A549 treated with AZD9567 at 1 μM for 4 hours (cell line): ENCODE measurements around the gene NF1. TPM values are rescaled to one million over a fixed set of nuclear protein-coding genes. Genes with fewer than 3 reads are reported as not detected.

Source experiments
- total RNA-seq: library from RNA; stranded (reverse); fragments of 200-300 nt; extraction: Qiagen RNA extraction; gene quantifications from 5 replicates; pipeline ENCODE4 v1.2.3, GENCODE V29; 2022; ENCODE audit not compliant: insufficient read depth

NF1 gene
- total RNA-seq, result 15.7 to 32.1 TPM (median 19.1 TPM) in 5 replicates

GRCh38 chr17:31094600-31095235, at the start of gene NF1:
Gene NF1 (plus strand): TSS chr17:31094977. CDS start chr17:31095310, 333 bp downstream.

GRCh38 chr17:31297090-31297489, 202.3 kb downstream of the NF1 start, which contains the start of gene OMG:
Gene OMG (minus strand): TSS chr17:31297239. CDS start chr17:31296331, 908 bp downstream.

GRCh38 chr17:31313982-31314781, 219.4 kb downstream of the NF1 start, which contains the start of gene EVI2B:
Gene EVI2B (minus strand): TSS chr17:31314054. CDS start chr17:31305609, 8,445 bp downstream.

GRCh38 chr17:31321481-31321880, 226.7 kb downstream of the NF1 start, which contains the start of gene EVI2A:
Gene EVI2A (minus strand): TSS chr17:31321622. CDS start chr17:31319013, 2,609 bp downstream.

GRCh38 chr17:31391496-31391949, 296.7 kb downstream of the NF1 start, which contains the start of gene RAB11FIP4:
Gene RAB11FIP4 (plus strand): TSS chr17:31391675. CDS start chr17:31391853, 178 bp downstream.

Other genes starting within 250 kb of the NF1 start
- 16.4 to 26.1 TPM (median 19.3 TPM) in 5 replicates for gene TEFM, start 188.7 kb upstream of the NF1 start, total RNA-seq
- gene ADAP2, start 173.0 kb upstream of the NF1 start, total RNA-seq, result 1.9 to 13.4 TPM (median 2.8 TPM) in 5 replicates
- gene RNF135, start 123.9 kb upstream of the NF1 start, total RNA-seq, result 19.0 to 28.7 TPM (median 25.5 TPM) in 5 replicates
- gene OMG, start 202.3 kb downstream of the NF1 start, total RNA-seq, result not detected in 5 replicates
- 0.09 TPM in 1 of 5 replicates, not detected in the others for gene EVI2B, start 219.1 kb downstream of the NF1 start, total RNA-seq
- gene EVI2A, start 226.6 kb downstream of the NF1 start, total RNA-seq, result not detected in 5 replicates